ENCODE data around the gene FLOT1.

DNA sequence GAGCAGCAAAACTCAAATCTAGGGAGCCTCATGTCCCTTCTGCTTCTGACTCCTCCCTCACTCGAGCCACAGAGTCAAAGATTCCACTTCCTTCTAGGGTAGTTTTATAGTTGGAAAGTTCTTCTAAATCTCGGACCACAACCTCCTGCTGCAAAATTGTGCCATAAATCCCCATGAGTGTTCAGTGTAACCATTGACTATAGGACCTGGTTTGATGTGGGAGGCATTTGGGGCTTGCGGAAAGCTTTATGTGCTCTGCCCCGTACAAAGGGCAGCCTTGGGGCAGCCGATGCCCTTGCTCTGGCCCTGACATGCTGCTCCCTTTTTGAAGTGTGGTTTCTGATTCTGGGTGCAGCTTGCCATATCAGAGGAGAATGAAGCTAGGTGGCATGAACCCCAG lies 45.5 kb upstream of the FLOT1 start:
- TF ChIP-seq, protein P1, sequence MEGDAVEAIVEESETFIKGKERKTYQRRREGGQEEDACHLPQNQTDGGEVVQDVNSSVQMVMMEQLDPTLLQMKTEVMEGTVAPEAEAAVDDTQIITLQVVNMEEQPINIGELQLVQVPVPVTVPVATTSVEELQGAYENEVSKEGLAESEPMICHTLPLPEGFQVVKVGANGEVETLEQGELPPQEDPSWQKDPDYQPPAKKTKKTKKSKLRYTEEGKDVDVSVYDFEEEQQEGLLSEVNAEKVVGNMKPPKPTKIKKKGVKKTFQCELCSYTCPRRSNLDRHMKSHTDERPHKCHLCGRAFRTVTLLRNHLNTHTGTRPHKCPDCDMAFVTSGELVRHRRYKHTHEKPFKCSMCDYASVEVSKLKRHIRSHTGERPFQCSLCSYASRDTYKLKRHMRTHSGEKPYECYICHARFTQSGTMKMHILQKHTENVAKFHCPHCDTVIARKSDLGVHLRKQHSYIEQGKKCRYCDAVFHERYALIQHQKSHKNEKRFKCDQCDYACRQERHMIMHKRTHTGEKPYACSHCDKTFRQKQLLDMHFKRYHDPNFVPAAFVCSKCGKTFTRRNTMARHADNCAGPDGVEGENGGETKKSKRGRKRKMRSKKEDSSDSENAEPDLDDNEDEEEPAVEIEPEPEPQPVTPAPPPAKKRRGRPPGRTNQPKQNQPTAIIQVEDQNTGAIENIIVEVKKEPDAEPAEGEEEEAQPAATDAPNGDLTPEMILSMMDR (IDR thresholded peaks at IDR 0.05), result no peak
- TF ChIP-seq EZH2 (IDR thresholded peaks at IDR 0.05; ENCODE audit: borderline replicate concordance, insufficient read depth, low read depth, low read length, poor library complexity, severe bottlenecking), result no peak

Data from B cell (primary cell).